ENCODE results near the gene CNTNAP2. TPM values are rescaled to one million over a fixed set of nuclear protein-coding genes. Genes with fewer than 3 reads are reported as not detected.

CNTNAP2 gene
- total and polyA plus RNA-seq, 9 of the 15 experiments (the other 6 are each of a cell fraction or from before 2014, with no cell fraction given), result 0.04 to 0.62 (median 0.09) TPM; not detected in 4

GRCh38 chr7:146554556-146554955, 438.0 kb downstream of the CNTNAP2 start:
- ChIA-PET CTCF (ENCODE audit: low intra/inter-chr PET ratio) (no interaction called here), POLR2A (no interaction called here)
- no peak overlapping the region for H2AFZ ChIP-seq (ENCODE audit: low read depth, low read length)
- WGBS (ENCODE audit: insufficient coverage, low coverage, missing lambda C conversion rate), result under 1% methylated on average over 6 of the region's 6 CpGs
- H3K9me3 ChIP-seq (replicated peaks; ENCODE audit: control insufficient read depth, insufficient read depth, low read depth, low read length), result 0 out of 2 replicates have a peak, but pooled peaks cover 2% of the 10 kb centered on the region
- no peak for TF ChIP-seq TAF15 (IDR thresholded peaks at IDR 0.05; ENCODE audit: low read depth, low read length)
- no peak for ATAC-seq
- in situ Hi-C loops (cut with MboI), result no loop called here
- H3K4me3 ChIP-seq, result no peak overlapping the region
- no peak overlapping the region for H3K4me2 ChIP-seq (ENCODE audit: insufficient read depth, low read length)
- no peaks in the 10 kb centered on the region for H3K36me3 ChIP-seq (ENCODE audit: control insufficient read depth, insufficient read depth, low read length)
- no peak for FAIRE-seq
- H3K27me3 ChIP-seq (ENCODE audit: control insufficient read depth in 2 of 2, insufficient read depth in 2 of 2, low read length in 2 of 2), result no peaks in the 10 kb centered on the region
- no peak overlapping the region for H3K27ac ChIP-seq (ENCODE audit: extremely low read depth, low read depth, low read length)
- H3K4me1 ChIP-seq (replicated peaks in 1 of 2; ENCODE audit: control insufficient read depth in 2 of 2, insufficient read depth in 2 of 2, low read length in 2 of 2), result no peaks in the 10 kb centered on the region
- intact Hi-C loops (cut with micrococcal nuclease), result no loop called here
- H3K9me1 ChIP-seq (ENCODE audit: control insufficient read depth, insufficient read depth, low read length), result no peaks in the 10 kb centered on the region
- DNase-seq (ENCODE audit: extremely low read depth in 1 of 4, low spot score in 3 of 4), result no peak
- no peaks in the 10 kb centered on the region for H3K79me2 ChIP-seq (ENCODE audit: control insufficient read depth, insufficient read depth, low read length)
- no TSS peak for BruUV-seq (replicated peaks)
- H3K9ac ChIP-seq (ENCODE audit: insufficient read depth in 1 of 2, low read depth in 2 of 2, low read length in 2 of 2), result no peak overlapping the region
- H4K20me1 ChIP-seq (replicated peaks; ENCODE audit: control insufficient read depth, insufficient read depth, low read length), result no peaks in the 10 kb centered on the region

GRCh38 chr7:146557971-146558469, 441.4 kb downstream of the CNTNAP2 start:
- ChIA-PET POLR2A (no interaction called here), CTCF (ENCODE audit: low intra/inter-chr PET ratio) (no interaction called here)
- BruUV-seq (replicated peaks), result no TSS peak
- intact Hi-C loops (cut with micrococcal nuclease), result no loop called here
- H3K9ac ChIP-seq (ENCODE audit: insufficient read depth in 1 of 2, low read depth in 2 of 2, low read length in 2 of 2), result no peak overlapping the region
- no peak overlapping the region for H2AFZ ChIP-seq (ENCODE audit: low read depth, low read length)
- no peaks in the 10 kb centered on the region for H3K4me1 ChIP-seq (replicated peaks in 1 of 2; ENCODE audit: control insufficient read depth in 2 of 2, insufficient read depth in 2 of 2, low read length in 2 of 2)
- no peak overlapping the region for H3K27ac ChIP-seq (ENCODE audit: extremely low read depth, low read depth, low read length)
- ATAC-seq (no peak), DNase-seq (ENCODE audit: extremely low read depth in 1 of 4, low spot score in 3 of 4) (peak in 1 of 4 experiments; percentile 12), FAIRE-seq (no peak)
- no peaks in the 10 kb centered on the region for H3K79me2 ChIP-seq (ENCODE audit: control insufficient read depth, insufficient read depth, low read length)
- no peaks in the 10 kb centered on the region for H3K27me3 ChIP-seq (ENCODE audit: control insufficient read depth in 2 of 2, insufficient read depth in 2 of 2, low read length in 2 of 2)
- TF ChIP-seq TAF1 (IDR thresholded peaks at IDR 0.05; ENCODE audit: control insufficient read depth, extremely low read depth, insufficient read depth, low read length, severe bottlenecking) (no peak), SMAD3 (CRISPR knock-in tag; conservative IDR thresholded peaks at IDR 0.05) (no peak), ZNF197 (CRISPR knock-in tag; IDR thresholded peaks at IDR 0.05; ENCODE audit: low read depth) (no peak)
- 0 out of 2 replicates have a peak, but pooled peaks cover 2% of the 10 kb centered on the region for H3K9me3 ChIP-seq (replicated peaks; ENCODE audit: control insufficient read depth, insufficient read depth, low read depth, low read length)
- WGBS (ENCODE audit: insufficient coverage, low coverage, missing lambda C conversion rate), result 0% methylated on average over 4 of the region's 4 CpGs
- H4K20me1 ChIP-seq (replicated peaks; ENCODE audit: control insufficient read depth, insufficient read depth, low read length), result no peaks in the 10 kb centered on the region
- no peaks in the 10 kb centered on the region for H3K36me3 ChIP-seq (ENCODE audit: control insufficient read depth, insufficient read depth, low read length)
- no peak overlapping the region for H3K4me2 ChIP-seq (ENCODE audit: insufficient read depth, low read length)
- H3K4me3 ChIP-seq, result no peak overlapping the region
- no peaks in the 10 kb centered on the region for H3K9me1 ChIP-seq (ENCODE audit: control insufficient read depth, insufficient read depth, low read length)
- in situ Hi-C loops (cut with MboI), result no loop called here
